ENCODE measurements around the gene ARSB.

GRCh38 chr5:78754655-78755054 is 230.5 kb downstream of the ARSB start:
- TF ChIP-seq EZH2 (IDR thresholded peaks at IDR 0.05; ENCODE audit: low read length, missing control alignments) (no peak), CTCF (conservative IDR thresholded peaks at IDR 0.05 in 1 of 2, IDR thresholded peaks at IDR 0.05 in 1 of 2; ENCODE audit: low read depth in 1 of 2, low read length in 2 of 2) (no peak)
